ENCODE measurements around the gene ST3GAL5.

The ST3GAL5 gene

GRCh38 chr2:85865539-85866164 lies 23.1 kb downstream of the ST3GAL5 start:
- no peak for DNase-seq

- DNase-seq = no peak
Measured at GRCh38 chr2:85864654-85865053, 24.1 kb downstream of the ST3GAL5 start.

- DNase-seq = peak; percentile 53
Measured at GRCh38 chr2:85862426-85862825, 26.4 kb downstream of the ST3GAL5 start.

- no peak for DNase-seq
Measured at GRCh38 chr2:85861650-85862049, 27.1 kb downstream of the ST3GAL5 start.

- no peak for DNase-seq
Measured at GRCh38 chr2:85861180-85861579, 27.6 kb downstream of the ST3GAL5 start.

GRCh38 chr2:85858841-85859240 lies 29.9 kb downstream of the ST3GAL5 start:
- DNase-seq = no peak

GRCh38 chr2:85854897-85855296 lies 33.9 kb downstream of the ST3GAL5 start:
- DNase-seq = no peak

GRCh38 chr2:85854166-85854509 lies 34.7 kb downstream of the ST3GAL5 start:
- DNase-seq = no peak

- DNase-seq = no peak
Measured at GRCh38 chr2:85853499-85854165, 35.2 kb downstream of the ST3GAL5 start.

- peak; percentile 12 for DNase-seq
Measured at GRCh38 chr2:85852937-85853498, 35.8 kb downstream of the ST3GAL5 start.

GRCh38 chr2:85852152-85852840 lies 36.5 kb downstream of the ST3GAL5 start:
- no peak for DNase-seq

- DNase-seq = no peak
Measured at GRCh38 chr2:85851253-85852151, 37.3 kb downstream of the ST3GAL5 start.

- no peak for DNase-seq
Measured at GRCh38 chr2:85850451-85850850, 38.3 kb downstream of the ST3GAL5 start.

- DNase-seq = no peak
Measured at GRCh38 chr2:85847051-85847588, 41.7 kb downstream of the ST3GAL5 start.

- DNase-seq = no peak
Measured at GRCh38 chr2:85846411-85846810, 42.4 kb downstream of the ST3GAL5 start.

- DNase-seq = no peak
Measured at GRCh38 chr2:85844486-85844885, 44.3 kb downstream of the ST3GAL5 start.

GRCh38 chr2:85843543-85843942 lies 45.2 kb downstream of the ST3GAL5 start:
- DNase-seq = no peak

GRCh38 chr2:85840091-85840490 lies 48.7 kb downstream of the ST3GAL5 start:
- no peak for DNase-seq

GRCh38 chr2:85839461-85839860 lies 49.3 kb downstream of the ST3GAL5 start:
- no peak for DNase-seq

GRCh38 chr2:85838641-85839040 lies 50.1 kb downstream of the ST3GAL5 start:
- no peak for DNase-seq

- DNase-seq = no peak
Measured at GRCh38 chr2:85838181-85838580, 50.6 kb downstream of the ST3GAL5 start.

- no peak for DNase-seq
Measured at GRCh38 chr2:85834466-85834865, 54.3 kb downstream of the ST3GAL5 start.

- no peak for DNase-seq
Measured at GRCh38 chr2:85831735-85832134, 57.1 kb downstream of the ST3GAL5 start.

Measured in activated gamma-delta T cell (primary cell).